Aorta (tissue), 4 donors: ENCODE data around the gene ZNF428. TPM values are rescaled to one million over a fixed set of nuclear protein-coding genes. Genes with fewer than 3 reads are reported as not detected.

Source experiments
- polyA plus RNA-seq, 2 donors: library from polyadenylated mRNA; stranded (reverse); fragments of 200-250 nt; gene quantifications; one replicate each; pipeline ENCODE4 v1.2.3, GENCODE V29; 2013
- total RNA-seq, 2 donors: library from RNA; stranded (reverse); fragmentation: NEBNext Ultra II Directional; extraction: Animal tissue kit (Norgen Biotek cat#: 25700); gene quantifications; one replicate each; pipeline ENCODE4 v1.2.1, GENCODE V29; 2021
- donor health status: healthy with polysubstance abuse.
- donor health status: Bipolar disorder and iron deficiency.
- donor health status: DM: no; HTN: no; CAD: no.
- donor health status: DM: yes; HTN: yes; CAD: no.

The ZNF428 gene
- total and polyA plus RNA-seq, 4 donors = 26.2 to 54.2 (median 35.8) TPM

Other genes starting within 250 kb of the ZNF428 start
- gene TEX101, start 204.7 kb downstream of the ZNF428 start, total RNA-seq = not detected
- not detected for gene TEX101, start 204.7 kb downstream of the ZNF428 start, polyA plus RNA-seq
- gene LYPD3, start 154.0 kb downstream of the ZNF428 start, total RNA-seq = 1 to 10 TPM; 1.2 to 1.6 TPM
- 1 to 10 TPM; 1.5 to 2.6 TPM for gene LYPD3, start 154.0 kb downstream of the ZNF428 start, polyA plus RNA-seq
- gene PHLDB3, start 114.9 kb downstream of the ZNF428 start, total RNA-seq = 10 to 100 TPM in 1 of 2 donors, 1 to 10 TPM in 1; 9.7 to 10.2 TPM
- 10 to 100 TPM in 1 of 2 donors, 1 to 10 TPM in 1; 4.8 to 18.5 TPM for gene PHLDB3, start 114.9 kb downstream of the ZNF428 start, polyA plus RNA-seq
- 10 to 100 TPM; 21.7 to 30.7 TPM for gene ETHE1, start 92.4 kb downstream of the ZNF428 start, total RNA-seq
- 10 to 100 TPM; 44.3 to 47.1 TPM for gene ETHE1, start 92.4 kb downstream of the ZNF428 start, polyA plus RNA-seq
- 1 to 10 TPM; 1.7 to 4.6 TPM for gene ZNF575, start 86.4 kb downstream of the ZNF428 start, total RNA-seq
- gene ZNF575, start 86.4 kb downstream of the ZNF428 start, polyA plus RNA-seq = 1 to 10 TPM in 1 of 2 donors, under 1 TPM in 1; 0.63 to 1.6 TPM
- 10 to 100 TPM; 22.3 to 30.2 TPM for gene XRCC1, start 44.1 kb downstream of the ZNF428 start, total RNA-seq
- gene XRCC1, start 44.1 kb downstream of the ZNF428 start, polyA plus RNA-seq = 10 to 100 TPM; 12.1 to 27.2 TPM
- 10 to 100 TPM in 1 of 2 donors, 1 to 10 TPM in 1; 8.2 to 10.1 TPM for gene PINLYP, start 43.8 kb downstream of the ZNF428 start, total RNA-seq
- gene PINLYP, start 43.8 kb downstream of the ZNF428 start, polyA plus RNA-seq = 10 to 100 TPM; 20.8 to 22.9 TPM
- gene IRGQ, start 23.5 kb downstream of the ZNF428 start, total RNA-seq = 10 to 100 TPM; 20.3 to 25.5 TPM
- 1 to 10 TPM; 4.3 to 7.2 TPM for gene IRGQ, start 23.5 kb downstream of the ZNF428 start, polyA plus RNA-seq
- 10 to 100 TPM; 12.0 to 14.5 TPM for gene ZNF576, start 23.0 kb downstream of the ZNF428 start, total RNA-seq
- gene ZNF576, start 23.0 kb downstream of the ZNF428 start, polyA plus RNA-seq = 10 to 100 TPM; 11.4 to 15.7 TPM
- gene SRRM5, start 7.5 kb downstream of the ZNF428 start, total RNA-seq = under 1 TPM; 0.51 to 0.52 TPM
- gene SRRM5, start 7.5 kb downstream of the ZNF428 start, polyA plus RNA-seq = under 1 TPM in 1 of 2 donors, not detected in 1; 0.69 TPM
- 1 to 10 TPM; 2.9 to 6.5 TPM for gene CADM4, start 20.2 kb upstream of the ZNF428 start, total RNA-seq
- gene CADM4, start 20.2 kb upstream of the ZNF428 start, polyA plus RNA-seq = 1 to 10 TPM; 3.1 to 8.1 TPM
- 10 to 100 TPM; 41.0 to 51.0 TPM for gene PLAUR, start 50.5 kb upstream of the ZNF428 start, total RNA-seq
- gene PLAUR, start 50.5 kb upstream of the ZNF428 start, polyA plus RNA-seq = 10 to 100 TPM; 20.5 to 22.3 TPM
- gene IRGC, start 96.4 kb upstream of the ZNF428 start, total RNA-seq = not detected
- gene IRGC, start 96.4 kb upstream of the ZNF428 start, polyA plus RNA-seq = not detected
- 10 to 100 TPM; 29.2 to 50.6 TPM for gene SMG9, start 135.3 kb upstream of the ZNF428 start, total RNA-seq
- 10 to 100 TPM; 14.9 to 31.1 TPM for gene SMG9, start 135.3 kb upstream of the ZNF428 start, polyA plus RNA-seq
- gene KCNN4, start 161.3 kb upstream of the ZNF428 start, total RNA-seq = 1 to 10 TPM; 4.1 to 4.3 TPM
- 1 to 10 TPM; 1.5 to 8.6 TPM for gene KCNN4, start 161.3 kb upstream of the ZNF428 start, polyA plus RNA-seq
- gene LYPD5, start 182.8 kb upstream of the ZNF428 start, total RNA-seq = 1 to 10 TPM; 1.6 to 1.9 TPM
- gene LYPD5, start 182.8 kb upstream of the ZNF428 start, polyA plus RNA-seq = under 1 TPM; 0.08 to 0.63 TPM
- 10 to 100 TPM; 12.0 to 15.2 TPM for gene ZNF283, start 207.7 kb upstream of the ZNF428 start, total RNA-seq
- 1 to 10 TPM; 3.9 to 4.5 TPM for gene ZNF283, start 207.7 kb upstream of the ZNF428 start, polyA plus RNA-seq